ENCODE data around the gene RPS27A.
A peak's percentile ranks its signal among the peaks of the same experiment; 100 is the strongest.
"Not testable (repeated sequence)": the region's sequence is repeated elsewhere in the genome, so short reads cannot be mapped to it uniquely, and the experiment has no call there.

The RPS27A gene

DNA sequence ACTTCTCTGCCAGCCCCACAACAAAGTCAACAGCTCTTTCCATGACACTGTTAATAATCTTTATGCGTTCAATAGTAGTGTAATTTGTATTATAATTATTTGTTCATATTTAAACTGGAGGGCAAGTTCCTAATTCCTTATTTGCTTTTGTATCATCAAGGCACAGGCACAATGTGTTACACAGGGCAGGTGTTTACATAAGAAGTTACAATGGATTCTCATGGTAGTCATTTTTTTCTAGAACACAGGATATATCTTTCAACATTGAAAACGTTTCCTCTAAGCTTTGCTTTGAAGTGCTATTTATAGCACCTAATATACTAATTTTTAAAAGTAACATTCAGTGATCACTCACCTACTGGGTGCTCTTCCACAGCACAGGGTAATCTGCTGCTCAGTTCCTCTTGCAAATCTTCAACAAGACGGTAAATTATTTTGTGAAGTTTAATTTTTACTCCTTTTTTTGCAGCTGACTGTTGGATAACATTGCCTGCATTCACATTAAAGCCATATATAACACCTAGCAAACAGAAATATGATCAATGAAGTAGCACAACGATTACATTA is 7.3 kb downstream of the RPS27A start:
- DNase-seq: no peak

- DNase-seq: not testable (repeated sequence)
Measured at GRCh38 chr2:55241582-55241981, 9.1 kb downstream of the RPS27A start.

- DNase-seq: no peak
Measured at GRCh38 chr2:55242617-55243016, 10.1 kb downstream of the RPS27A start.

DNA sequence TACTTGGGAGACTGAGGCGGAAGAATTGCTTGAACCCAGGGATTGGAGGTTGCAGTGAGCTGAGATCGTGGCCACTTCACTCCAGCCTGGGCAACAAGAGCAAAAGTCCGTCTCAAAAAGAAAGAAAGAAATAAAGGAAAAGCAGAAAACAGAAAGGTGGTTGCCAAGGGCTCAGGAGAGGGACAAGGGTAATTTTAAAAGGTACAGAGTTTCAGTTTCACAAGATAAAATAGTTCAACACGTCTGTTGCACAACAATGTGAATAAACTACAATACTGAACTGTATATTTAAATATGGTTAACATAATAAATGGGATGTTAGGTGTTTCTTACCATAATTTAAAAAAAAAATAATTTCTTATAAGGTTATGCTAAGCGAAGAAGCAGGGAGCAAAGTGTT is 12.9 kb downstream of the RPS27A start:
- no peak for DNase-seq

- no peak for DNase-seq
Measured at GRCh38 chr2:55247025-55247424, 14.5 kb downstream of the RPS27A start.

DNA sequence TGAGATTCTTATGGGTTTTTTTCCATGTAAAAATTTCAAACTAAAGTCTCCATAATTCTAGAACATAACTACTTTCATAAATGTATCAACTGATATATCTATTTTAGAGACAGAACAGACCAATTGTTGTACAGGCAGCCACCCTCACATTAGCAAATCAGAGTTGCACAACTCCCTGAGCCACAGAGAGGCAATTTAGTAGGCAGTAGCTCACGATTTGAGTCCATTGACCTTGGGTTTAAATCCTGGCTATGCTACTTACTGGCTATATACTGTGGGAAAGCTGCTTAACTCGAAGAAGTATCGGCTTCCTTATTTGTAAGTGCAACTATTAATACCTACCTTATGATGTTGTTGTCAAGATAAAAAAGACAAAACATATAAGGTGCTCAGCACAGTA is 20.3 kb downstream of the RPS27A start:
- DNase-seq: no peak

DNA sequence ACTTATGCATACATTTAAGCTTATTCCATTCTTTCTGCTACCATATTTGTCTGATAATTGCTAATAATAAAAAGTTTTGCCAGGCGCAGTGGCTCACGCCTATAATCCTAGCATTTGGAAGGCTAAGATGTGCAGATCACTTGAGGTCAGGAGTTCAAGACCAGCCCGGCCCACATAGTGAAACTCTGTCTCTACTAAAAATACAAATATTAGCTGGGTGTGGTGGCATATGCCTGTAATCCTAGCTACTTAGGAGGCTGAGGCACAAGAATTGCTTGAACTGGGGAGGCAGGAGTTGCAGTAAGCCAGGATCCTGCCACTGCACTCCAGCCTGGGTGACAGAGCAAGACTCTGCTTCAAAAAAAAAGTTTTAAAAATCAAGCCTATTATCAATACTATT is 27.1 kb downstream of the RPS27A start:
- not testable (repeated sequence) for DNase-seq

- DNase-seq: no peak
Measured at GRCh38 chr2:55268288-55268906, 35.9 kb downstream of the RPS27A start.

DNA sequence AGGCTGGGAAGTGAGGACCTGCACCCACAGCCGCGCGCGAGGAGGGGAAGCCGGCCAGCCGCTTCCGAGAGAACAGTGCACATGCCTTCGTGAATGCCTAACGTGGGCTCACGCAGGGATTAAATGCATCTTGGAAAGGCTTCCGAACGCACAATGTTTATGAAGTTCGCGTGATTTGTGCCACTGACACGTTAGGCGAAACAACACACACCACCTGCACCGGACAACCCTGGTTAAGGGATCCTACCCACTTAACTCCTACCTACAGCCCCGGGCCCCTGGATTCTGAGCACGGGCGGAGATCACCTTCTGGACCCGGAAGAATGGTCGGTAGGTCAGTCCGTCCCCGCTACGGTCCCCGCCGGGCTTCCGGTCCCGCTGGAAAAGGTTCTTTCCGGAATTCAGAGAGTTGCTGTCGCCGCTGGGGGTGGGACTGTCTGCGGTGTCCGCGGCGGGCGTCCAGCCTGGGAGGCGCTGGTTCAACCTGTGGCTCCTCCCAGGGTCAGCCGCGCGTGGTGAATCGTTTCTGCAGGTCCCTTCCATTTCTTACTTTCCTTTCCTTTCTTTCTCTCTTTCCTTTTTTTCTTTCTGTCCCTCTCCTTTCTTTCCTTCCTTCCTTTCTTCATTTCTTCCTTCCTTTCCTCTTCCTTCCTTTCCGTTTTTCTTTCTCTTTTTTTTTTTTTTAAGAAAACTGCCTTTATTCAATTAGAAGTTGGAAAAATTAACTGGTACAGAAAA is 36.6 kb downstream of the RPS27A start, which contains the start of gene MTIF2:
TSS of gene MTIF2 (minus strand) at position 325 of the 738 bp plus-strand sequence. CDS start 5,373 bp downstream, outside the sequence.
- peak; percentile 95 for DNase-seq

- no peak for DNase-seq
Measured at GRCh38 chr2:55269645-55269990, 37.1 kb downstream of the RPS27A start.

DNA sequence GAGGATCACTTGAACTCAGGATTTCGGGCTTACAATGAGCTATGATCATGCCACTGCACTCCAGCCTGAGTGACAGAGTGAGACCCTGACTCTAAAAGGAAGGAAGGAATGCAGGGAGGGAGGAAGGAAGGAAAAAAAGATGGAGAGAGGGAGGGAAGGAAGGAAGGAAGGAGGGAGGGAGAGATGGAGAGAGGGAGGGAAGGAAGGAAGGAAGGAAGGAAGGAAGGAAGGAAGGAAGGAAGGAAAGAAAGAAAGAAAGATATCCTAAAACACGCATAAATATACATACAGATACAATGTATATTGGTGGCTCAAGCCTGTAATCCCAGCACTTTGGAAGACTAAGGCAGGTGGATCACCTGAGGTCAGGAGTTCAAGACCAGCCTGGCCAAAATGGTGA is 41.9 kb downstream of the RPS27A start:
- not testable (repeated sequence) for DNase-seq

- no peak for DNase-seq
Measured at GRCh38 chr2:55277310-55277709, 44.8 kb downstream of the RPS27A start.

GRCh38 chr2:55279214-55279835 is 46.8 kb downstream of the RPS27A start:
- not testable (repeated sequence) for DNase-seq

DNA sequence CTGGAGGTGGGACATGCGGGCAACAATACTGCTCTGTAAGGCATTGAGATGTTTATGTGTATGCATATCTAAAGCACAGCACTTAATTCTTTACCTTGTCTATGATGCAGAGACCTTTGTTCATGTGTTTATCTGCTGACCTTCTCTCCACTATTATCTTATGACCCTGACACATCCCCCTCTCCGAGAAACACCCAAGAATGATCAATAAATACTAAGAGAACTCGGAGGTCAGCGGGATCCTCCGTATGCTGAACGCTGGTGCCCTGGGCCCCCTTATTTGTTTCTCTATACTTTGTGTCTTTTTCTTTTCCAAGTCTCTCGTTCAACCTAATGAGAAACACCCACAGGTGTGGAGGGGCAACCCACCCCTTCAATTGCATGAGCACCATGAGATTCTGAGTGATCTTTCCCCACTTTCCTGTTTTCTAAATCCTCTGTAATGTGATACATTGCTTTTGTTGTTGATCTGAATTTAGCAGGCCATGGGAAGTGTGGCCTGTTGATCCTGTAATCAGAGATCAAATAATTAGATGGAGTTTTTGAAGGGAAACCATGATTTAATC is 47.5 kb downstream of the RPS27A start:
- DNase-seq: not testable (repeated sequence)

DNA sequence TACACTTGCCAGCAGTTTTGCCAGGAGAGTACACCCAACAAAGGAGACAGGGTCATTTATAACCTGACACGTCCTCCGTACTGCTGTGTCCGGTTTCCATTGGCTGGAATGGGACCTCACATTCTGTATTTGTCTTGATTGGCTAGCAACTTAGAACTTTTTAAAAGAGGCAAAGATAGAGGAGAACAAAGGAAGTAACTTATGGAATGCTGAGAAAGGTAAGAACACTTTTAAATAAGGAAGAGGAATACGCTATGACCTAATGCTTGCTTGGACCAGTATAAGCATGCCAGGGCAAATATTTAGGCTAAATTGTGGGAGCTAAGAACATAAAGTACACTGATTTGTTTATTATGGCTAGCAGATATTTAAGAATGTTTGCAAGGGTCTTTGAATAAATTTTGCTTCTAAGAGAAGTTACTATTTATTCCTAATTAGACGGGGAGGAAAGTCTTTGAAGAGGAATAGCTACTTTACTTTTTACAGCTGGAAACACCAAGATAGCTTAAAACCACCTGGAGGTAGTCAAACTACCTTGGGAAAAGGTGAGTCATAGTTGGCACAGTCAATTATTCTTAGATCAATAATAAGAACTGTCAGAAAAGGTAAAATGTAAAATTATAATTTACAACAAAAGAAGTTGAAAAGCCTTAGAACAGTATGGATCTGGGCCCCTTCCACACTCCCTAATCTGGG is 48.5 kb downstream of the RPS27A start:
- DNase-seq: not testable (repeated sequence)

GRCh38 chr2:55282110-55282917 is 49.8 kb downstream of the RPS27A start:
- peak; percentile 92 for DNase-seq

GRCh38 chr2:55283083-55283482 is 50.6 kb downstream of the RPS27A start:
- no peak for DNase-seq

All from activated CD8-positive, alpha-beta memory T cell treated with anti-CD3 and anti-CD28 coated beads, Interleukin-2, amount 50 U/mL, for 48 hours (primary cell).